B cell (primary cell): ENCODE data around the gene CPNE4.

Experiments used
- CTCF ChIP-seq: fragments of 200-600 bp; IDR thresholded peaks from one replicate; pipeline ENCODE4 v1.8.0; 2022; ENCODE audit warnings: antibody characterized with exemption, mild to moderate bottlenecking
- EZH2 ChIP-seq: IDR thresholded peaks from 2 replicates; pipeline ENCODE4 v1.6.1; 2012; ENCODE audit warnings: borderline replicate concordance, low read depth, mild to moderate bottlenecking, moderate library complexity, low read length; ENCODE audit not compliant: insufficient read depth, poor library complexity, severe bottlenecking

DNA sequence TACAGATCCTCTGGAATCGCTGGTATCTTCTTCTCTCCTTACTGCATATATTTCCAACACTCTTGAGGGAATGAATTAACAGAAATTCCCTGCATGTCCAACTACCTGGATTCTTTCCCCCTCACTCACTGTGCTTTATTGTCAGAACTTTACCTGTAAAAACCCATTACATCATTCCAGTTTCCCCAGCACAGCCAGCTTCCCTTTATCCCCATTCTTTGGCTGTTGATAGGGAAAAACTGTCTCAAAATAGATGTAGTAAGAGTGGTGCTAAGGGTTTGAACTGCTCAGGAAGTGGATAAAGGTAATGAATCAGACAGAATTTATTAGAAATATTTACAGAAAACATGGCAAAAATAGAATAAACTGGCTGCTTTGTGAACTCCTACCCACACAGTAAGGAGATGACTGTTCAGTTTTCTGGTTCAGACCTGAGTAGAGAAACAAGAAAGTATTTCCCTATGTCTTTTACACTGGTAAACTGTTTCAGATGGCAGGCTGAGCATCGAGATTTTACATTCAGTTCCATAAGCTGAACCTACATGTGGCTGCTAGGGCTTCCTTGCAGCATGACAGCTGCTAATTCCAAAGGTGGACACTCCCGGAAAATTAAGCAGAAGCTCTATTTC is 188.4 kb downstream of the CPNE4 start:
- TF ChIP-seq CTCF (no peak), EZH2 (no peak)
